Measurements from ENCODE around the gene PLA2G2C.

PLA2G2C gene

GRCh38 chr1:20114021-20114648, 72.2 kb downstream of the PLA2G2C start:
- Histone ChIP-seq H3K27me3 (replicated peaks; ENCODE audit: insufficient read depth, low read length) (no peaks in the 10 kb centered on the region), H3F3A (ENCODE audit: insufficient read depth, low read length) (no peaks in the 10 kb centered on the region), H3K4me2 (ENCODE audit: low read depth, low read length) (no peak overlapping the region)

More at GRCh38 chr1:20114021-20114648, 72.2 kb downstream of the PLA2G2C start:
- no peak overlapping the region for H3K27ac ChIP-seq (ENCODE audit: low read length)
- no peaks in the 10 kb centered on the region for H3K79me2 ChIP-seq (ENCODE audit: low read length)
- TF ChIP-seq EZH2phosphoT487 (IDR thresholded peaks at IDR 0.05; ENCODE audit: low read length) (no peak), CTCF (IDR thresholded peaks at IDR 0.05; ENCODE audit: low read length) (no peak), EZH2 (optimal IDR thresholded peaks at IDR 0.05; ENCODE audit: low read depth, low read length) (no peak)
- no peaks in the 10 kb centered on the region for H3K9me2 ChIP-seq (replicated peaks; ENCODE audit: insufficient read depth, low read length)
- peaks cover 7% of the 10 kb centered on the region; the same call in 1 of the 2 replicates for H3K4me1 ChIP-seq (ENCODE audit: low read length)
- H3K9me3 ChIP-seq (replicated peaks; ENCODE audit: insufficient read depth, low read length): no peaks in the 10 kb centered on the region
- no peak overlapping the region for H3K9ac ChIP-seq (ENCODE audit: low read length)
- DNase-seq: no peak
- no peak overlapping the region for H2AFZ ChIP-seq (ENCODE audit: low read length)
- no peaks in the 10 kb centered on the region for H4K20me1 ChIP-seq (ENCODE audit: insufficient read depth, low read length)
- no peak overlapping the region for H3K4me3 ChIP-seq (ENCODE audit: low read length)
- H3K36me3 ChIP-seq (replicated peaks; ENCODE audit: insufficient read depth, low read length): no peaks in the 10 kb centered on the region
